Sigmoid colon (tissue), 7 donors: Measurements from ENCODE around the gene DBT. TPM values are rescaled to one million over a fixed set of nuclear protein-coding genes. Genes with fewer than 3 reads are reported as not detected.

ENCODE experiments used
- DNase-seq: peaks from one replicate; pipeline ENCODE4 v3.0.0-alpha.2; 2019
- H3K27ac ChIP-seq, 4 donors: fragments of 200-600 bp; sonication (generic); one replicate each; pipeline ENCODE4 v1.5.1; 2016 to 2019; ENCODE audit warnings: mild to moderate bottlenecking in 1 of 4
- H3K27me3 ChIP-seq, 3 donors: fragments of 200-600 bp; sonication (generic); one replicate each; pipeline ENCODE4 v1.5.1; 2019; ENCODE audit warnings: mild to moderate bottlenecking in 1 of 3
- H3K36me3 ChIP-seq, 4 donors: fragments of 200-600 bp; sonication (generic); one replicate each; pipeline ENCODE4 v1.5.1; 2016 to 2019
- H3K4me1 ChIP-seq, 4 donors: fragments of 200-600 bp; sonication (generic); one replicate each; pipeline ENCODE4 v1.5.1; 2017 to 2019
- H3K4me3 ChIP-seq, 4 donors: fragments of 200-600 bp; sonication (generic); one replicate each; pipeline ENCODE4 v1.5.1; 2017 to 2019; ENCODE audit warnings: mild to moderate bottlenecking in 2 of 4, moderate library complexity in 1 of 4
- H3K9me3 ChIP-seq, 4 donors: fragments of 200-600 bp in 3 of 4; sonication (generic) in 3 of 4; one replicate each; pipeline versions ENCODE4 v1.5.1 to v1.6.1; 2013 to 2019
- EP300 ChIP-seq, 4 donors: sonication (generic); formaldehyde crosslinking; IDR thresholded peaks; one replicate each; pipeline ENCODE4 v1.6.1; 2017; ENCODE audit warnings: antibody characterized with exemption in 4 of 4
- POLR2A ChIP-seq, 2 donors: fragments of 450-650 bp; IDR thresholded peaks; one replicate each; pipeline ENCODE4 v1.6.1; 2016; ENCODE audit warnings: antibody characterized with exemption in 2 of 2, mild to moderate bottlenecking in 2 of 2, moderate library complexity in 2 of 2
- POLR2AphosphoS5 ChIP-seq, 4 donors: sonication (generic); formaldehyde crosslinking; IDR thresholded peaks; one replicate each; pipeline ENCODE4 v1.6.1; 2017; ENCODE audit warnings: antibody characterized with exemption in 4 of 4
- WGBS, 2 donors: extraction: QIAGEN DNeasy Blood & Tissue Kit; methylation state at CpG; one replicate each; pipeline ENCODE4 v1.1.7; 2013; 5-methylcytosine and 5-hydroxymethylcytosine counted together
- intact Hi-C: fragments of 100-400 bp; cut with DNase I; formaldehyde crosslinking; loops from one replicate; pipeline ENCODE4 v1.15.1; 2023
- polyA plus RNA-seq, 3 donors: library from polyadenylated mRNA; stranded (reverse); fragments of 200-250 nt; gene quantifications; one replicate each; pipeline ENCODE4 v1.2.3, GENCODE V29; 2013
- total RNA-seq, 4 donors: library from RNA; depleted of rRNA; stranded (reverse); fragments of >200 nt; gene quantifications; one replicate each; pipeline ENCODE4 v1.1.0, GENCODE V29; 2016
- TF ChIP-seq, protein P1 (sequence below), 4 experiments: fragments of 450-650 bp in 3 of 4; fragments of 200-600 bp in 1 of 4; IDR thresholded peaks; one replicate each; pipeline ENCODE4 v1.5.1; 2016 to 2019; ENCODE audit warnings: antibody characterized with exemption in 4 of 4, mild to moderate bottlenecking in 3 of 4, moderate library complexity in 2 of 4
- donor health status: healthy with polysubstance abuse.
- donor health status: Bipolar disorder and iron deficiency.
- donor health status: healthy.

The DBT gene
- total and polyA plus RNA-seq, 7 donors, result 3.0 to 14.3 (median 8.8) TPM

- Histone ChIP-seq H3K36me3 (no peaks in the 10 kb centered on the region), H3K27me3 (no peaks in the 10 kb centered on the region), H3K27ac (no peak overlapping the region), H3K9me3 (no peaks in the 10 kb centered on the region), H3K4me3 (no peak overlapping the region), H3K4me1 (peaks cover 0 to 10% (median 6%) of the 10 kb centered on the region in 4 donors)
- TF ChIP-seq POLR2AphosphoS5 (IDR thresholded peaks at IDR 0.05) (no peak), EP300 (IDR thresholded peaks at IDR 0.05) (no peak), POLR2A (IDR thresholded peaks at IDR 0.05) (no peak)
- TF ChIP-seq, protein P1, sequence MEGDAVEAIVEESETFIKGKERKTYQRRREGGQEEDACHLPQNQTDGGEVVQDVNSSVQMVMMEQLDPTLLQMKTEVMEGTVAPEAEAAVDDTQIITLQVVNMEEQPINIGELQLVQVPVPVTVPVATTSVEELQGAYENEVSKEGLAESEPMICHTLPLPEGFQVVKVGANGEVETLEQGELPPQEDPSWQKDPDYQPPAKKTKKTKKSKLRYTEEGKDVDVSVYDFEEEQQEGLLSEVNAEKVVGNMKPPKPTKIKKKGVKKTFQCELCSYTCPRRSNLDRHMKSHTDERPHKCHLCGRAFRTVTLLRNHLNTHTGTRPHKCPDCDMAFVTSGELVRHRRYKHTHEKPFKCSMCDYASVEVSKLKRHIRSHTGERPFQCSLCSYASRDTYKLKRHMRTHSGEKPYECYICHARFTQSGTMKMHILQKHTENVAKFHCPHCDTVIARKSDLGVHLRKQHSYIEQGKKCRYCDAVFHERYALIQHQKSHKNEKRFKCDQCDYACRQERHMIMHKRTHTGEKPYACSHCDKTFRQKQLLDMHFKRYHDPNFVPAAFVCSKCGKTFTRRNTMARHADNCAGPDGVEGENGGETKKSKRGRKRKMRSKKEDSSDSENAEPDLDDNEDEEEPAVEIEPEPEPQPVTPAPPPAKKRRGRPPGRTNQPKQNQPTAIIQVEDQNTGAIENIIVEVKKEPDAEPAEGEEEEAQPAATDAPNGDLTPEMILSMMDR (IDR thresholded peaks at IDR 0.05), result no peak
- no peak for DNase-seq
- intact Hi-C loops, result loop anchor here (10.0 kb wide), 1 partner anchor 49 kb away; the partner anchor contains the start of genes SASS6 and TRMT13
- WGBS, 2 donors, result 95 to 98% methylated on average over 4 of the region's 4 CpGs
Observed at GRCh38 chr1:100183370-100183769, 66.3 kb downstream of the DBT start.

GRCh38 chr1:100178091-100178490 is 71.5 kb downstream of the DBT start, which contains the start of gene LRRC39:
TSS of gene LRRC39 (minus strand) at chr1:100178256. CDS start at chr1:100168516, 9,740 bp downstream.
- no peaks in the 10 kb centered on the region for H3K36me3 ChIP-seq
- peak in 1 of 4 donors; percentile 25 for TF ChIP-seq POLR2AphosphoS5 (IDR thresholded peaks at IDR 0.05)
- no peak for TF ChIP-seq EP300 (IDR thresholded peaks at IDR 0.05)
- WGBS, 2 donors, result 69 to 75% methylated on average over 5 of the region's 5 CpGs
- peaks cover 0 to 5% (median 2%) of the 10 kb centered on the region in 4 donors for H3K4me1 ChIP-seq
- no peaks in the 10 kb centered on the region for H3K9me3 ChIP-seq
- intact Hi-C loops, result no loop called here
- no peak for DNase-seq
- H3K4me3 ChIP-seq, result no peak within 1 kb of the TSS
- H3K27me3 ChIP-seq, result no peaks in the 10 kb centered on the region
- peak within 1 kb of the TSS in 1 of 4 donors; percentile 44 for H3K27ac ChIP-seq

DNA sequence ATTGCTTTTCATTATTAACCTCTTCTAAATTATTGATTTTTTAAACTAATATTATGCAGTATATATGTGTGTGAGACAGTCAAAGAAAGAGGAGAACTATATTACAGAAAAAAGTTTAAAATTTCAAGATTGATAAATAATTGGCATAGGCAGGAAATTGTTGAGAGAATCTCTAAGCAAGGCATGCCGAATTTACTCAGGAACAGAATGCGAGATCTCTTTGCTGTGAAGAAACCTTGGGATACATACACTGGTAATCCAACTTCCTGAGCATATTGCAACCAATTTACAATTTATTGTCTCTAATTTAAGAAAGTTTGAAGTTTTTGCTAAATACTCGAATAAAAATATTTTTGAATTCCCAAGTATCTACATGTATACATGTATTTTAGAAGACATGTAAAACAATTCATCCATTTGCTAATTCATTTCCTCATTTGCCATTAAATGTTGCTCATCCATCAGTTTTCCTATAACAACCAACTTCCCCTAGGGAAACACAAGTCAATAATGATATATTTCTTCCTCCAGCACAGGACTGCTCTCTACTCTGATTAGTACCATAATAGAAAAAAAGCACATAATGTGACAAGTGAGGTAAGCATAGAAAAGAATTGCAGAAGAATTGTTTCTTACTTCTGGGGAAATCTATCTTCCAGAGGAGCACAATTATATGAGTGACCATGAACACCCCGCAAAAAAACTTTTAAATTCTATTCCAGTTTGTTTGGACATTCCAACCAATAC is 72.2 kb downstream of the DBT start:
- H3K4me1 ChIP-seq, result peaks cover 0 to 5% (median 2%) of the 10 kb centered on the region in 4 donors
- no peaks in the 10 kb centered on the region for H3K36me3 ChIP-seq
- TF ChIP-seq POLR2A (IDR thresholded peaks at IDR 0.05), result no peak
- no peak for TF ChIP-seq POLR2AphosphoS5 (IDR thresholded peaks at IDR 0.05)
- no peak for TF ChIP-seq EP300 (IDR thresholded peaks at IDR 0.05)
- TF ChIP-seq, protein P1 (IDR thresholded peaks at IDR 0.05), result no peak
- H3K27me3 ChIP-seq, result no peaks in the 10 kb centered on the region
- H3K9me3 ChIP-seq, result no peaks in the 10 kb centered on the region
- no peak for DNase-seq
- intact Hi-C loops, result no loop called here
- H3K4me3 ChIP-seq, result no peak overlapping the region
- H3K27ac ChIP-seq, result peak overlapping the region in 1 of 4 donors; percentile 44
- 93 to 98% methylated on average over 4 of the region's 4 CpGs for WGBS, 2 donors

DNA sequence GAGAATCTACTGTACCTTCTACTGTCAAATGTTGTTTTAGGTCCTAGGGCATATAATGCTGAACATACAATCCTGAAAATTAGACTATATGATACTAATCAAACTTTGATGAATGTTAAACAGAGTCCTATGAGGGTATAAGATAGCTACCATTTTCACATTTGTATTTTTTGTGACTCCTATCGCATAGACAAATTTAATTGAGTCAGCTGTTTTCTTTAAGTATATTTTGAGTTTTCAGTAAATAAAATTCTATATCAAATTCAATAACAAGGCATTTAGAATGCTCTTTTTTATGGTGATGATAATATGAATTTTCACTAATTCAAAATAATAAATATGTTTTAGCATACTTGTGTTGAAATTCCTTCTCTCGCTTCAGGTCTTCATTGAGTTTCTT is 81.6 kb downstream of the DBT start:
- WGBS, 2 donors, result 96 to 99% methylated on average over 2 of the region's 2 CpGs
- no peak overlapping the region for H3K27ac ChIP-seq
- intact Hi-C loops, result no loop called here
- H3K27me3 ChIP-seq, result no peaks in the 10 kb centered on the region
- H3K4me1 ChIP-seq, result no peaks in the 10 kb centered on the region
- no peak overlapping the region for H3K4me3 ChIP-seq
- H3K36me3 ChIP-seq, result no peaks in the 10 kb centered on the region
- TF ChIP-seq POLR2A (IDR thresholded peaks at IDR 0.05) (no peak), POLR2AphosphoS5 (IDR thresholded peaks at IDR 0.05) (no peak), EP300 (IDR thresholded peaks at IDR 0.05) (no peak)
- TF ChIP-seq, protein P1 (IDR thresholded peaks at IDR 0.05), result no peak
- no peak for DNase-seq
- no peaks in the 10 kb centered on the region for H3K9me3 ChIP-seq

GRCh38 chr1:100164702-100165101 is 84.9 kb downstream of the DBT start:
- Histone ChIP-seq H3K4me1 (no peaks in the 10 kb centered on the region), H3K4me3 (no peak overlapping the region), H3K9me3 (no peaks in the 10 kb centered on the region), H3K36me3 (no peaks in the 10 kb centered on the region), H3K27ac (no peak overlapping the region), H3K27me3 (no peaks in the 10 kb centered on the region)
- DNase-seq, result no peak
- 56 to 90% methylated on average over 5 of the region's 5 CpGs for WGBS, 2 donors
- intact Hi-C loops, result no loop called here
- TF ChIP-seq POLR2AphosphoS5 (IDR thresholded peaks at IDR 0.05) (no peak), POLR2A (IDR thresholded peaks at IDR 0.05) (no peak), EP300 (IDR thresholded peaks at IDR 0.05) (no peak)
- TF ChIP-seq, protein P1 (IDR thresholded peaks at IDR 0.05), result no peak
